ENCODE measurements around the gene SPATS2L.

- TF ChIP-seq CTCF (IDR thresholded peaks at IDR 0.05; ENCODE audit: insufficient read depth, low read length, poor library complexity, severe bottlenecking) (no peak), EZH2phosphoT487 (conservative IDR thresholded peaks at IDR 0.05; ENCODE audit: low read length) (no peak)
Observed at GRCh38 chr2:200469708-200470211, 163.3 kb downstream of the SPATS2L start.
